Right ventricle myocardium inferior (tissue), 1 donor: ENCODE measurements around the gene SLAMF1. TPM values are rescaled to one million over a fixed set of nuclear protein-coding genes. Genes with fewer than 3 reads are reported as not detected.

ENCODE experiments used
- ATAC-seq: fragments of 200-7000 bp; cut with Tn5 transposase; one replicate; pipeline ENCODE4 v1.9.1; 2020; ENCODE audit warnings: mild to moderate bottlenecking, moderate library complexity
- DNase-seq: peaks from one replicate; pipeline ENCODE4 v3.0.0; 2021; ENCODE audit errors: missing footprints
- intact Hi-C: fragments of 100-400 bp; cut with DNase I; formaldehyde crosslinking; loops from one replicate; pipeline ENCODE4 v1.11.0; 2022
- total RNA-seq: library from RNA; stranded (reverse); fragmentation: NEBNext Ultra II Directional; extraction: Animal tissue kit (Norgen Biotek cat#: 25700); gene quantifications from one replicate; pipeline ENCODE4 v1.2.1, GENCODE V29; 2021
- donor health status: DM: no; HTN: yes; CAD: no; lungs with severe emphysema.

The SLAMF1 gene
- total RNA-seq, 1 donor from 2014 or later: 0.24 TPM

GRCh38 chr1:160643138-160643537, 3.7 kb downstream of the SLAMF1 start:
- intact Hi-C loops: no loop called here
- DNase-seq: no peak
- ATAC-seq: no peak

DNA sequence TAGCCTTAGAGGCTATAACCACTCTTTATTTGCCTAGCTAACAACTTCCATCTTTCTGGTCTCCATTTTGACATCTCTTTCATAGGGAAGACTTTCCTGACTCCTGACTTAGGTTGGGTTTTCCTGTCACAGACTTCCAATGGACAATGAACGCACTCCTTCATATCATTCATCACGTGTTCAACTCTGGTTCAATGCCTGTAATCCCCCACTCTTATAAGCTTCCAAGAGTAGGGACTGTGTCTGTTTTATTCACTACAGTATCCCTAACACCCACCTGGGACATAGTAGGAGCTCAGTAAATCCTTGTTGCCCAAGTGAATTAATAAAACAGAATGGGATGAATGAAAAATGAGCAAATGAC, 4.6 kb downstream of the SLAMF1 start:
- no peak for ATAC-seq
- intact Hi-C loops: no loop called here
- no peak for DNase-seq

- ATAC-seq (no peak), DNase-seq (no peak)
- intact Hi-C loops: no loop called here
Measured at GRCh38 chr1:160641323-160642280, 5.2 kb downstream of the SLAMF1 start.

GRCh38 chr1:160640359-160641123, 6.3 kb downstream of the SLAMF1 start:
- ATAC-seq (no peak), DNase-seq (no peak)
- intact Hi-C loops: no loop called here

GRCh38 chr1:160639652-160640051, 7.2 kb downstream of the SLAMF1 start:
- ATAC-seq (no peak), DNase-seq (no peak)
- intact Hi-C loops: no loop called here

DNA sequence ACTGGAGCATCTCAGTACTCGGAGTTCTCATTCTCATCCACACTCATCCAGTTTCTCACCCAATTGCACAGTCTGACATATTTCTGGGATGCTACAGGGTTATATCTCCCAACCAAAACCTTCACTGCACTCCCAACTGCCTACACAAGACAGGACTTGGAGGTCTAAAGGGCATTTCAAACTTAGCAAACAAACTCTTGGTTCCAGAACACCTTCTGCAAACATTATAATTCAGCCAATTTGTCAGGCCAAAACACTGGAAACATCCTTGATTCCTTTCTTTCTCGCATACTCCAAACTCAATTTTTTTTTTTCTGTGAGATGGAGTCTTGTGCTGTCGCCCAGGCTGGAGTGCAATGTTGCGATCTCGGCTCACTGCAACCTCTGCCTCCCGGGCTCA, 7.9 kb downstream of the SLAMF1 start:
- intact Hi-C loops: no loop called here
- DNase-seq (no peak), ATAC-seq (no peak)

GRCh38 chr1:160638540-160638857, 8.3 kb downstream of the SLAMF1 start:
- DNase-seq: no peak
- ATAC-seq: no peak
- intact Hi-C loops: no loop called here

- DNase-seq (no peak), ATAC-seq (no peak)
- intact Hi-C loops: no loop called here
Measured at GRCh38 chr1:160637821-160638539, 8.9 kb downstream of the SLAMF1 start.

GRCh38 chr1:160637065-160637464, 9.8 kb downstream of the SLAMF1 start:
- DNase-seq (no peak), ATAC-seq (no peak)
- intact Hi-C loops: no loop called here

DNA sequence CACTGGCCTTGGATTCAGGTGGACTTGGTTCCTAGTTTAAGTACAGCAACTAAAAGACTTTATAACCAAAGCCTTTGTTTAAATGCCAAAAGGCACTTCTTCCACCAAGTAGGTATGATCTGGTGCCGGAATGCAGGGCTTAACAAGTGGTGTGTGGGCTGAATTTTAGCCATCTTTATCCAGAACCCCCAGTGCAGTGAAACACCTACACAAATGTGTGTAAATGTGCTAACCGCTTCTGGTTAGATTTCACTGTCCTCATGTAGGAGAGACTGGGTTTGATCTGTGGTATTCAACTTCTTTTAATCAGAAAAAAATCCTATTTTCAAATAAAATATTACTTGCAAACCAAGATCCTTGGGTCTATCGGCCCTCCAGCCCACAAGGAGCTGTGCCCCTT, 10.3 kb downstream of the SLAMF1 start:
- DNase-seq: no peak
- ATAC-seq: no peak
- intact Hi-C loops: no loop called here

DNA sequence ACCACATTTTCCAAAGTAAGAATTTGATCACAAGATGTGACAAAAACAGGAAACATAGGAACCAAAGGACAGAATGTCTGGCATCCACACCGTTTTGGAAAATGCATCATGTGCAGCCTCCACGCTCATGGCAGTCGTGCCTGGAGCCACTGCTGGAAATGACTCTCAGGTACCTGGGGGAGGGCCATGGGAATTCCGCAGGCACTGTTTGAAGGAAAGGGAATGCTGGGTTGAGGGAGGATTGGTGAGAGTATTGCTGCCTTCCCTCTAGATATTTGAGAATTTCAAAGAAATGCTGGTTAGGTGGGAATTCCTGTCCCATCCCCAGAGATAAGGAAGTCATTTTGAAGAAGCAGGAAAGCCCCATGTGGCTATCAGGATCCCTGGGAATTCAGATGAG, 10.8 kb downstream of the SLAMF1 start:
- DNase-seq (no peak), ATAC-seq (no peak)
- intact Hi-C loops: no loop called here

- ATAC-seq (no peak), DNase-seq (no peak)
- intact Hi-C loops: no loop called here
Measured at GRCh38 chr1:160634543-160635491, 12.0 kb downstream of the SLAMF1 start.

GRCh38 chr1:160633330-160633903, 13.4 kb downstream of the SLAMF1 start:
- ATAC-seq (no peak), DNase-seq (no peak)
- intact Hi-C loops: no loop called here

DNA sequence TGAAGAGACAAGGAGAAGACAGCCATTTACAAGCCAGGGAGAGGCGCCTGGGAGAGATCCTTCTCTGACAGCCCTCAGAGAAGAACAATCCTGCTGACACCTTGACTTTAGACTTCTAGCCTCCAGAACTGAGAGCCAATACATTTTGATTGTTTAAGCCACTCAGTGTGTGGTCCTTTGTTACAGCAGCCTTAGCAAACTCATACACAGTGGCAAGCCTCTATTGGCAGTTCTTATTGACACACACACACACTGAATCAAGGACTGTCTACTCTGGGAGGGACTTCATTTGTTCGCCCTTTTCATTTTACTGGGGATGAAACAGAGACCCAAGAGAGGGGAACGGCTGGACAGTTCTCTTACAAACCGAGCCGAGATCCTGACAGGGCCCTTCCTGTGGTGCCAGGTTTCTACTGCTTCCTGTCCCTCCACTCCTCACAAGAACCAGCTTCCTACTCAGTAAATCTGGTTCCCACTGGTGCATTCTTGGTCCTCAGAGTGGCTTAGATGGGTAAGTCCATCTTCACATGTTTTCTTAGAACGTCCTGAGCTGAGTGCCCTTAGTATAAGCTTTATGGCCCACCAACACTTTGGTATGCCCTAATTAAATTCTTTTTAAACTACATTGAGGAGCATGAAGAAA, 14.7 kb downstream of the SLAMF1 start:
- intact Hi-C loops: no loop called here
- ATAC-seq: no peak
- DNase-seq: no peak

DNA sequence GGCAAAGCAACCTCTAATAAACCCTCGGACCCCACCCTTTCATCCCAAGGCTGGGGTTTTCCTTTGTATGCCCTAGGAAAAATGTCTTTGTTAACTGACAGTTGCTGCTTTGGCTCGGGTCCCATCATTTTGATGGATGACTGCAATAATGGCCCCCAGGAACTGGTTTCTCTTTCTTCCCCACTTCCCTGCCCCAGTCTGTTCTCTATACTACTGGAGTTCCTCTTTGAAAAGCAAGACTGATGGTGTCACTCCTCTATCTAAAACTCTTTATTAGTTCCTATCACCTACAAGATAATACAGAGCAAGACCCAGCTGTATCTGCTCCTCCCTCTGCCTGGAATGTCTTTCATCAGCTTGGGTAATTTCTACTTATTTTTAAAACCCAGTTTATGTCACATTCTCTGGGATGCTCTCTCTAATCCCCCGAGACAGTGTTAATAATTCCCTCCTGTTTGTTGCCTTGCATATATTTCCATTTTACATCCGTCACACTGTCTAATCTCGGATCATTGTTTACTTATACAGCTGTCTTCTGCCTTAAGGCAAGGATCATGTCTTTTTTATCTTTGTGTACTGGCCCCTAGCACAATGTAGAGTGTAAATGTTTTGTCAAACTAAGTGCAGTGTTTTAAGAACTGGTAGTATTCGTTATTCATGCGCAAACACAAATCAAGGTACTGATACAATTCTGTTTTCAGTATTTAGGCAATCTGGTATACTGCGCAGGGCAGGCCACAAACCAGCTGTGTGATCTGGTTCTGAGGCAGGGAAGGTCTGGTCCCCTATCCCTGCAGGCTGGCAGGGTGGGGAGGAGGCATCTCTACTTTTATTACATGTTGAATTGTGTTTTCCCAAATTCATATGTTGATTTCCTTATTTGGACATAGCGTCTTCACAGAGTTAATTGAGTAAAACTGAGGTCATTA, 16.1 kb downstream of the SLAMF1 start:
- DNase-seq (no peak), ATAC-seq (no peak)
- intact Hi-C loops: no loop called here

DNA sequence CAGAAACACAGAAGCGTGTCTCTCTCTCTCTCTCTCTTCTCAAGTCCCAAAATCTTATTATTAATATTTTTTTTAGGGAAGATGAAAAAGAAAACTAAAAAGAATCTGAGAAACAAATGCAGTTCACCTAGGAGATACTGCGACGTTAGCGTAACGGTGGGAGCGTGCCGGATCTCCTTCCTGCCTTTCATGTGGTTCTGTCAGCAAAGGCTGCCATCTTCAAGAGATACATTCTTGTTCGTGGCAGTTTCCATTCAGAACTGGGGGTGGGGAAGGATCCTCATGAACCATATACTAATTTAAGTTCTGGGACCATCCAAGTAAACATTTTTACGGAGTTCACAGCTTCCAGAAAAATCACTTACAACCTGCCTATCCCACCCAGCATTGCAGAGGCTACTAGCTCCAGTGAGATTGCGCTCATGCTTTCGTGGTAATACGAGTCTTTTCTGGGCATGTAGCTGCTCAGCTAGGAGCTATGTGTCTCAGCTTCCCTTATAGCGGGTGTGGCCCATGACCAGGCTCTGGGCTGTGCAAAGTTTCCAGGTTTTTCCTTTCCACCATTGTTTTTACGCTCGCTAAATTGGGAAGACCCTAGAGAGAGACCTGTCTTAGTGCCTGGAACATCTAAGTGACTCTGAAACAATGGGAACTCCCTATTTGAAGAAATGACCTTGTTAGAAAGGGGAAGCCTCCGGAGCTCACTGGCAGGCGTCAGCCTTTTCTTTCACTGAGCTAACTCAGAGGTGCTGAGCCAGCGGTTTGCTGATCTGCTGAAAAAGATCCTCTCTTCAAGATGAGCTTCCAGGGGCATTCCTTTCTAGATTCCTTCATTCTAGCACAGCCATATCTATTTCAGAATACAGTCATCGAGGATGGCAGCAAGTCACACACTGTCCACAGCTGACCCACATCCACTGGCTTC, 17.3 kb downstream of the SLAMF1 start:
- DNase-seq (peak; percentile 76), ATAC-seq (peak; percentile 31)

More for the DNA sequence above, 17.3 kb downstream of the SLAMF1 start:
- intact Hi-C loops: no loop called here
